K562 (cell line): Measurements from ENCODE around the gene MRPL28. TPM values are rescaled to one million over a fixed set of nuclear protein-coding genes. Genes with fewer than 3 reads are reported as not detected.
A peak's percentile ranks its signal among the peaks of the same experiment; 100 is the strongest.

Source experiments
- FOXA1 ChIP-seq: fragments of 450-650 bp; IDR thresholded peaks from 2 replicates; pipeline ENCODE4 v1.6.1; 2016; ENCODE audit warnings: mild to moderate bottlenecking, borderline replicate concordance
- JUNB ChIP-seq: fragments of 450-650 bp; formaldehyde crosslinking; conservative IDR thresholded peaks from 2 replicates; pipeline ENCODE4 v1.4.0; 2020; ENCODE audit warnings: mild to moderate bottlenecking
- L3MBTL2 ChIP-seq: fragments of 450-650 bp; IDR thresholded peaks from 2 replicates; pipeline ENCODE4 v1.6.1; 2016; ENCODE audit warnings: mild to moderate bottlenecking, moderate library complexity
- MAZ ChIP-seq, 2 experiments: fragments of 450-650 bp in 1 of 2; sonication (generic) in 1 of 2; formaldehyde crosslinking; IDR thresholded peaks in 1 of 2; conservative IDR thresholded peaks in 1 of 2; 2 replicates each; pipeline versions ENCODE4 v1.4.0 to v1.5.0; 2020; ENCODE audit warnings: mild to moderate bottlenecking in 1 of 2, missing genetic modification reagents in 1 of 2
- MEF2A ChIP-seq: IDR thresholded peaks from 2 replicates; pipeline ENCODE4 v1.6.1; 2011; ENCODE audit warnings: low read depth, mild to moderate bottlenecking, low read length, moderate library complexity; ENCODE audit not compliant: control insufficient read depth
- NR2F6 ChIP-seq: fragments of 450-650 bp; formaldehyde crosslinking; IDR thresholded peaks from 2 replicates; pipeline ENCODE4 v1.4.0; 2020; ENCODE audit warnings: mild to moderate bottlenecking
- PRMT5 ChIP-seq: sonication (generic); formaldehyde crosslinking; IDR thresholded peaks from 2 replicates; pipeline ENCODE4 v1.5.0; 2020; ENCODE audit warnings: missing genetic modification reagents
- SIN3B ChIP-seq: fragments of 450-650 bp; IDR thresholded peaks from 2 replicates; pipeline ENCODE4 v1.6.1; 2017; ENCODE audit warnings: low read depth, mild to moderate bottlenecking, moderate library complexity
- TAF1 ChIP-seq: IDR thresholded peaks from 2 replicates; pipeline ENCODE4 v1.6.1; 2011; ENCODE audit warnings: mild to moderate bottlenecking, low read length, moderate library complexity; ENCODE audit not compliant: insufficient read depth, control insufficient read depth, severe bottlenecking; ENCODE audit errors: extremely low read depth
- XRCC5 ChIP-seq: fragments of 200-400 bp; formaldehyde crosslinking; IDR thresholded peaks from 2 replicates; pipeline ENCODE4 v1.6.1; 2017; ENCODE audit warnings: low read depth, mild to moderate bottlenecking, low read length
- ZFX ChIP-seq: sonication (generic); formaldehyde crosslinking; IDR thresholded peaks from 2 replicates; pipeline ENCODE4 v1.8.0; 2022; ENCODE audit warnings: mild to moderate bottlenecking, missing genetic modification reagents, moderate library complexity
- ZNF146 ChIP-seq: IDR thresholded peaks from one replicate; pipeline ENCODE4 v1.6.1; 2018; ENCODE audit warnings: missing compliant biosample characterization; ENCODE audit not compliant: unreplicated experiment
- ZNF24 ChIP-seq: fragments of 450-650 bp; IDR thresholded peaks from 2 replicates; pipeline ENCODE4 v1.6.1; 2016
- ZNF77 ChIP-seq: fragments of 250-450 bp; sonication (Bioruptor Pico); IDR thresholded peaks from 2 replicates; pipeline ENCODE4 v1.5.0; 2020
- polyA plus RNA-seq, 8 experiments: library from polyadenylated mRNA; depleted of rRNA in 4 of 8; stranded (reverse) in 5 of 8; unstranded in 3 of 8; fragments of >200 nt; fragmentation: Nextera tagmentation in 2 of 8; fragmentation: Illumina TruSeq in 1 of 8; extraction: Ambion mirVana in 2 of 8; extraction: Trizol in 1 of 8; gene quantifications; 2 replicates each; pipeline versions ENCODE4 v1.2.1 to v1.2.3, GENCODE V29; 2011 to 2014; ENCODE audit warnings: inconsistent platforms in 1 of 8, missing spikeins in 1 of 8
- total RNA-seq, 7 experiments: library from RNA; depleted of rRNA in 6 of 7; stranded (reverse); fragments of >200 nt in 6 of 7; fragmentation: Illumina TruSeq in 2 of 7; extraction: Trizol in 2 of 7; gene quantifications; 2 replicates each; pipeline versions ENCODE4 v1.2.1 to v1.2.3, GENCODE V29; 2011 to 2021; ENCODE audit warnings: low replicate concordance in 1 of 7
- TF ChIP-seq, protein P1 (sequence below): IDR thresholded peaks from 2 replicates; pipeline ENCODE4 v1.6.1; 2011; ENCODE audit warnings: borderline replicate concordance, low read depth, mild to moderate bottlenecking, moderate library complexity, low read length; ENCODE audit not compliant: insufficient read depth, poor library complexity, severe bottlenecking
- TF ChIP-seq, protein P2 (sequence below): sonication (generic); formaldehyde crosslinking; IDR thresholded peaks from 2 replicates; pipeline ENCODE4 v1.8.0; 2022; ENCODE audit warnings: mild to moderate bottlenecking, missing genetic modification reagents
- TF ChIP-seq, protein P3 (sequence below): sonication (generic); formaldehyde crosslinking; IDR thresholded peaks from 2 replicates; pipeline ENCODE4 v1.8.0; 2022; ENCODE audit warnings: mild to moderate bottlenecking, missing genetic modification reagents
- TF ChIP-seq, protein P4 (sequence below): fragments of 250-450 bp; sonication (Bioruptor Pico); IDR thresholded peaks from 2 replicates; pipeline ENCODE4 v1.8.0; 2021; ENCODE audit warnings: moderate library complexity, mild to moderate bottlenecking, inconsistent platforms

The MRPL28 gene
- total and polyA plus RNA-seq, 9 of the 15 experiments (the other 6 are each of a cell fraction or from before 2014, with no cell fraction given): 2.5 to 323 (median 175) TPM

GRCh38 chr16:381012-381788 is 10.9 kb upstream of the MRPL28 start (continued):
- TF ChIP-seq, protein P1, sequence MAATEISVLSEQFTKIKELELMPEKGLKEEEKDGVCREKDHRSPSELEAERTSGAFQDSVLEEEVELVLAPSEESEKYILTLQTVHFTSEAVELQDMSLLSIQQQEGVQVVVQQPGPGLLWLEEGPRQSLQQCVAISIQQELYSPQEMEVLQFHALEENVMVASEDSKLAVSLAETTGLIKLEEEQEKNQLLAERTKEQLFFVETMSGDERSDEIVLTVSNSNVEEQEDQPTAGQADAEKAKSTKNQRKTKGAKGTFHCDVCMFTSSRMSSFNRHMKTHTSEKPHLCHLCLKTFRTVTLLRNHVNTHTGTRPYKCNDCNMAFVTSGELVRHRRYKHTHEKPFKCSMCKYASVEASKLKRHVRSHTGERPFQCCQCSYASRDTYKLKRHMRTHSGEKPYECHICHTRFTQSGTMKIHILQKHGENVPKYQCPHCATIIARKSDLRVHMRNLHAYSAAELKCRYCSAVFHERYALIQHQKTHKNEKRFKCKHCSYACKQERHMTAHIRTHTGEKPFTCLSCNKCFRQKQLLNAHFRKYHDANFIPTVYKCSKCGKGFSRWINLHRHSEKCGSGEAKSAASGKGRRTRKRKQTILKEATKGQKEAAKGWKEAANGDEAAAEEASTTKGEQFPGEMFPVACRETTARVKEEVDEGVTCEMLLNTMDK: no peak
- TF ChIP-seq, protein P2, sequence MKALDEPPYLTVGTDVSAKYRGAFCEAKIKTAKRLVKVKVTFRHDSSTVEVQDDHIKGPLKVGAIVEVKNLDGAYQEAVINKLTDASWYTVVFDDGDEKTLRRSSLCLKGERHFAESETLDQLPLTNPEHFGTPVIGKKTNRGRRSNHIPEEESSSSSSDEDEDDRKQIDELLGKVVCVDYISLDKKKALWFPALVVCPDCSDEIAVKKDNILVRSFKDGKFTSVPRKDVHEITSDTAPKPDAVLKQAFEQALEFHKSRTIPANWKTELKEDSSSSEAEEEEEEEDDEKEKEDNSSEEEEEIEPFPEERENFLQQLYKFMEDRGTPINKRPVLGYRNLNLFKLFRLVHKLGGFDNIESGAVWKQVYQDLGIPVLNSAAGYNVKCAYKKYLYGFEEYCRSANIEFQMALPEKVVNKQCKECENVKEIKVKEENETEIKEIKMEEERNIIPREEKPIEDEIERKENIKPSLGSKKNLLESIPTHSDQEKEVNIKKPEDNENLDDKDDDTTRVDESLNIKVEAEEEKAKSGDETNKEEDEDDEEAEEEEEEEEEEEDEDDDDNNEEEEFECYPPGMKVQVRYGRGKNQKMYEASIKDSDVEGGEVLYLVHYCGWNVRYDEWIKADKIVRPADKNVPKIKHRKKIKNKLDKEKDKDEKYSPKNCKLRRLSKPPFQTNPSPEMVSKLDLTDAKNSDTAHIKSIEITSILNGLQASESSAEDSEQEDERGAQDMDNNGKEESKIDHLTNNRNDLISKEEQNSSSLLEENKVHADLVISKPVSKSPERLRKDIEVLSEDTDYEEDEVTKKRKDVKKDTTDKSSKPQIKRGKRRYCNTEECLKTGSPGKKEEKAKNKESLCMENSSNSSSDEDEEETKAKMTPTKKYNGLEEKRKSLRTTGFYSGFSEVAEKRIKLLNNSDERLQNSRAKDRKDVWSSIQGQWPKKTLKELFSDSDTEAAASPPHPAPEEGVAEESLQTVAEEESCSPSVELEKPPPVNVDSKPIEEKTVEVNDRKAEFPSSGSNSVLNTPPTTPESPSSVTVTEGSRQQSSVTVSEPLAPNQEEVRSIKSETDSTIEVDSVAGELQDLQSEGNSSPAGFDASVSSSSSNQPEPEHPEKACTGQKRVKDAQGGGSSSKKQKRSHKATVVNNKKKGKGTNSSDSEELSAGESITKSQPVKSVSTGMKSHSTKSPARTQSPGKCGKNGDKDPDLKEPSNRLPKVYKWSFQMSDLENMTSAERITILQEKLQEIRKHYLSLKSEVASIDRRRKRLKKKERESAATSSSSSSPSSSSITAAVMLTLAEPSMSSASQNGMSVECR (CRISPR knock-in tag): peak; percentile 39
- TF ChIP-seq FOXA1: no peak
- no peak for TF ChIP-seq ZNF24
- TF ChIP-seq MEF2A: no peak
- no peak for TF ChIP-seq SIN3B
- no peak for TF ChIP-seq L3MBTL2
- 0 out of 2 replicates have a peak, but pooled peaks have one; percentile 43 for TF ChIP-seq ZFX (CRISPR knock-in tag)
- TF ChIP-seq, protein P3, sequence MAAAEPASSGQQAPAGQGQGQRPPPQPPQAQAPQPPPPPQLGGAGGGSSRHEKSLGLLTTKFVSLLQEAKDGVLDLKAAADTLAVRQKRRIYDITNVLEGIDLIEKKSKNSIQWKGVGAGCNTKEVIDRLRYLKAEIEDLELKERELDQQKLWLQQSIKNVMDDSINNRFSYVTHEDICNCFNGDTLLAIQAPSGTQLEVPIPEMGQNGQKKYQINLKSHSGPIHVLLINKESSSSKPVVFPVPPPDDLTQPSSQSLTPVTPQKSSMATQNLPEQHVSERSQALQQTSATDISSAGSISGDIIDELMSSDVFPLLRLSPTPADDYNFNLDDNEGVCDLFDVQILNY: no peak
- TF ChIP-seq TAF1: peak; percentile 3
- no peak for TF ChIP-seq ZNF77 (CRISPR knock-in tag)
- TF ChIP-seq, protein P4, sequence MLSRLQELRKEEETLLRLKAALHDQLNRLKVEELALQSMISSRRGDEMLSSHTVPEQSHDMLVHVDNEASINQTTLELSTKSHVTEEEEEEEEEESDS (CRISPR knock-in tag): no peak
- no peak for TF ChIP-seq ZNF146 (CRISPR knock-in tag)
- TF ChIP-seq MAZ (CRISPR knock-in tag; conservative IDR thresholded peaks at IDR 0.05 in 1 of 2, IDR thresholded peaks at IDR 0.05 in 1 of 2): peak in 1 of 2 experiments; percentile 50; a peak in 1 of 4 replicates
- 0 out of 2 replicates have a peak, but pooled peaks have one; percentile 48 for TF ChIP-seq PRMT5 (CRISPR knock-in tag)
- TF ChIP-seq NR2F6 (CRISPR knock-in tag): no peak
- TF ChIP-seq XRCC5: no peak
- TF ChIP-seq JUNB (CRISPR knock-in tag): no peak
